Colonic mucosa (tissue), 4 donors: ENCODE data around the gene TRAPPC1. TPM values are rescaled to one million over a fixed set of nuclear protein-coding genes. Genes with fewer than 3 reads are reported as not detected.

Experiments used
- DNase-seq: peaks from one replicate; pipeline ENCODE4 v3.0.0-alpha.2; 2020
- H3K27ac ChIP-seq: fragments of 200-600 bp; one replicate; pipeline ENCODE4 v1.8.0; 2021
- H3K27me3 ChIP-seq: fragments of 200-600 bp; one replicate; pipeline ENCODE4 v1.8.0; 2021
- H3K36me3 ChIP-seq: fragments of 200-600 bp; one replicate; pipeline ENCODE4 v1.8.0; 2021
- H3K4me1 ChIP-seq: fragments of 200-600 bp; one replicate; pipeline ENCODE4 v1.8.0; 2021; ENCODE audit warnings: mild to moderate bottlenecking
- H3K4me3 ChIP-seq: fragments of 200-600 bp; one replicate; pipeline ENCODE4 v1.8.0; 2021
- H3K9ac ChIP-seq, 2 donors: one replicate each; pipeline ENCODE4 v1.7.0; 2013; ENCODE audit warnings: control low read depth in 2 of 2, low read depth in 2 of 2, low read length in 2 of 2
- H3K9me3 ChIP-seq: fragments of 200-600 bp; one replicate; pipeline ENCODE4 v1.8.0; 2021
- CTCF ChIP-seq: fragments of 200-600 bp; IDR thresholded peaks from one replicate; pipeline ENCODE4 v1.8.0; 2022; ENCODE audit warnings: antibody characterized with exemption, mild to moderate bottlenecking
- intact Hi-C: fragments of 100-400 bp; cut with DNase I; formaldehyde crosslinking; loops from one replicate; pipeline ENCODE4 v1.14.1; 2022
- total RNA-seq, 2 donors: library from RNA; stranded (reverse); fragmentation: NEBNext Ultra II Directional in 1 of 2; extraction: Animal tissue kit (Norgen Biotek cat#: 25700) in 1 of 2; gene quantifications; one replicate each; pipeline ENCODE4 v1.2.1, GENCODE V29; 2021
- donor health status: healthy.
- donor health status: DM: no; HTN: no; CAD: no.
- donor health status: DM: no; HTN: no; CAD: no.

The TRAPPC1 gene
- 100 to 1,000 TPM; 116 to 129 TPM for total RNA-seq

- Histone ChIP-seq H3K9ac (peak within 1 kb of the TSS; percentile 86 to 98), H3K9me3 (no peaks in the 10 kb centered on the region), H3K27ac (peak within 1 kb of the TSS; percentile 72), H3K27me3 (no peaks in the 10 kb centered on the region), H3K4me3 (peak within 1 kb of the TSS; percentile 95), H3K36me3 (no peaks in the 10 kb centered on the region), H3K4me1 (no peaks in the 10 kb centered on the region)
- peak; percentile 100 for DNase-seq
- TF ChIP-seq CTCF = no peak
- intact Hi-C loops = no loop called here
Observed at GRCh38 chr17:7931709-7932482, at the start of gene TRAPPC1, which contains the start of gene CNTROB. TSS of gene TRAPPC1 (minus strand) at chr17:7931946. CDS start at chr17:7931829, 117 bp downstream. TSS of gene CNTROB (plus strand) at chr17:7932206. CDS start at chr17:7933080, 874 bp downstream.

- no peaks in the 10 kb centered on the region for H3K9me3 ChIP-seq
- no peak for DNase-seq
- no peaks in the 10 kb centered on the region for H3K36me3 ChIP-seq
- no peak overlapping the region for H3K9ac ChIP-seq
- TF ChIP-seq CTCF = no peak
- intact Hi-C loops = no loop called here
- no peaks in the 10 kb centered on the region for H3K27me3 ChIP-seq
- no peak overlapping the region for H3K4me3 ChIP-seq
- H3K27ac ChIP-seq = no peak overlapping the region
- no peaks in the 10 kb centered on the region for H3K4me1 ChIP-seq
Observed at GRCh38 chr17:7977805-7978204, 46.1 kb upstream of the TRAPPC1 start.

- TF ChIP-seq CTCF = no peak
- Histone ChIP-seq H3K9ac (no peak overlapping the region), H3K4me1 (no peaks in the 10 kb centered on the region), H3K27ac (no peak overlapping the region), H3K9me3 (no peaks in the 10 kb centered on the region), H3K27me3 (no peaks in the 10 kb centered on the region), H3K36me3 (no peaks in the 10 kb centered on the region), H3K4me3 (no peak overlapping the region)
- intact Hi-C loops = no loop called here
- peak; percentile 58 for DNase-seq
Observed at GRCh38 chr17:7977039-7977438, 45.3 kb upstream of the TRAPPC1 start.

DNA sequence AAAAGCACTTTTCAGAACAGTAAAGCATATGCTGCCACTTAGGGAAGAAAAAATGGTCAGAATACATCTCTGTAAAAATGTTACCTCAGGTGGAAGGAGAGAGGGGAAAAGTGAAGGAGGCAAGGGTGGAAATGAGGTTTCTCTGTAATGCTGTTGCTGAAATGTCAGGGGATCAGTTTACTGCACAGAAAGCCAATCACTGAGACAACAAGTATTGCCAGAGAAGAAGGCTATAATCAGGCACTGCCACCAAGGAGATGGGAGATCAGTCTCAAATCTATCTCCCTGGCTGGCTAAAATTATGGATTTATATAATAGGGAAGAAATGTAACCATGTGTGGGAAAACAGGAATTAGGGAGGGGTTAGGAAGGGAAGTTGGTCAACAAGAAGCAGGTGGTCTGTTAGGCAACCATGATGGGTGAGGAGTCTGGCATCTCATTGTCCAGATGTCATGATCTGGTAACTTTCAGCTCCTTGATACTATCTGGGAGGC is 42.9 kb upstream of the TRAPPC1 start:
- Histone ChIP-seq H3K27me3 (no peaks in the 10 kb centered on the region), H3K27ac (no peak overlapping the region), H3K9me3 (no peaks in the 10 kb centered on the region), H3K4me3 (no peak overlapping the region), H3K9ac (no peak overlapping the region), H3K4me1 (no peaks in the 10 kb centered on the region), H3K36me3 (no peaks in the 10 kb centered on the region)
- no peak for DNase-seq
- TF ChIP-seq CTCF = no peak
- intact Hi-C loops = no loop called here

GRCh38 chr17:7972131-7972785 is 40.5 kb upstream of the TRAPPC1 start:
- H3K4me3 ChIP-seq = no peak overlapping the region
- DNase-seq = no peak
- no peaks in the 10 kb centered on the region for H3K4me1 ChIP-seq
- intact Hi-C loops = no loop called here
- no peak overlapping the region for H3K27ac ChIP-seq
- H3K9ac ChIP-seq = no peak overlapping the region
- no peaks in the 10 kb centered on the region for H3K36me3 ChIP-seq
- TF ChIP-seq CTCF = no peak
- no peaks in the 10 kb centered on the region for H3K27me3 ChIP-seq
- no peaks in the 10 kb centered on the region for H3K9me3 ChIP-seq
